K562 (cell line): ENCODE results near the gene ASB2. TPM values are rescaled to one million over a fixed set of nuclear protein-coding genes. Genes with fewer than 3 reads are reported as not detected.

Source experiments
- ATAC-seq: fragments of 200-7000 bp; cut with Tn5 transposase; 3 replicates; pipeline ENCODE4 v1.9.1; 2020; ENCODE audit warnings: moderate library complexity
- BruUV-seq: library from RNA; stranded (reverse); fragments of 400-500 nt; replicated peaks from 2 replicates; lab custom pipeline; 2021; lab: Mats Ljungman, UMichigan
- CTCF ChIA-PET: fragments of 300-600 bp; formaldehyde crosslinking; extraction: SDS; loops from one replicate; lab custom pipeline; 2021; ENCODE audit warnings: low intra/inter-chr PET ratio; lab: Yijun Ruan, JAX
- POLR2A ChIA-PET: fragments of 300-600, 350-650 bp; sonication (Branson Sonifier 250); formaldehyde crosslinking; extraction: SDS; loops from one replicate; lab custom pipeline; 2021; ENCODE audit warnings: antibody characterized with exemption, inconsistent platforms; lab: Yijun Ruan, JAX
- DNase-seq, 4 experiments: peaks; one replicate each; pipeline versions ENCODE4 v3.0.0 to v3.0.0-alpha.2; 2011 to 2018; ENCODE audit warnings: low spot score in 3 of 4, mixed read lengths in 3 of 4; ENCODE audit errors: extremely low read depth in 1 of 4
- FAIRE-seq: peaks from 2 replicates; lab custom pipeline; 2011; peaks lifted over from hg19 to GRCh38; lab: Jason Lieb, UNC
- H2AFZ ChIP-seq: 2 replicates; pipeline ENCODE4 v1.6.0; 2011; ENCODE audit warnings: low read depth, low read length, control low read depth, inconsistent platforms
- H3K27ac ChIP-seq: fragments of 200-600 bp; 3 replicates; pipeline ENCODE4 v1.8.0; 2011; ENCODE audit warnings: low read depth, mild to moderate bottlenecking, control low read depth, inconsistent platforms, low read length, moderate library complexity, mixed read lengths; ENCODE audit errors: extremely low read depth
- H3K27me3 ChIP-seq, 2 experiments: fragments of 300-600 bp in 1 of 2; 2 replicates in 1 of 2; 3 replicates in 1 of 2; pipeline versions ENCODE4 v1.6.0 to v1.8.0; 2011; ENCODE audit warnings: inconsistent platforms in 2 of 2, low read length in 2 of 2, mild to moderate bottlenecking in 1 of 2, mixed read lengths in 1 of 2, moderate library complexity in 1 of 2; ENCODE audit not compliant: control insufficient read depth in 2 of 2, insufficient read depth in 2 of 2
- H3K36me3 ChIP-seq: fragments of 300-600 bp; 3 replicates; pipeline ENCODE4 v1.8.0; 2011; ENCODE audit warnings: mild to moderate bottlenecking, low read length, inconsistent platforms; ENCODE audit not compliant: control insufficient read depth, insufficient read depth
- H3K4me1 ChIP-seq, 2 experiments: fragments of 200-600 bp in 1 of 2; replicated peaks in 1 of 2; 2 replicates in 1 of 2; 3 replicates in 1 of 2; pipeline versions ENCODE4 v1.5.1 to v1.8.0; 2011; ENCODE audit warnings: inconsistent platforms in 2 of 2, low read length in 2 of 2, mild to moderate bottlenecking in 1 of 2, mixed read lengths in 1 of 2, moderate library complexity in 1 of 2; ENCODE audit not compliant: control insufficient read depth in 2 of 2, insufficient read depth in 2 of 2
- H3K4me2 ChIP-seq: 2 replicates; pipeline ENCODE4 v1.6.1; 2011; ENCODE audit warnings: low read length, control low read depth, inconsistent platforms, mixed read lengths; ENCODE audit not compliant: insufficient read depth
- H3K4me3 ChIP-seq: fragments of 200-600 bp; sonication (generic), shearing (Covaris generic); 2 replicates; pipeline ENCODE4 v1.5.1; 2016; ENCODE audit warnings: control low read depth, inconsistent platforms
- H3K79me2 ChIP-seq: fragments of 200-600 bp; 3 replicates; pipeline ENCODE4 v1.8.0; 2011; ENCODE audit warnings: low read length, inconsistent platforms; ENCODE audit not compliant: control insufficient read depth, insufficient read depth
- H3K9ac ChIP-seq, 2 experiments: 2 replicates each; pipeline versions ENCODE4 v1.6.0 to v1.6.1; 2011; ENCODE audit warnings: low read depth in 2 of 2, low read length in 2 of 2, control low read depth in 1 of 2, inconsistent platforms in 1 of 2, mild to moderate bottlenecking in 1 of 2, mixed read lengths in 1 of 2; ENCODE audit not compliant: insufficient read depth in 1 of 2
- H3K9me1 ChIP-seq: one replicate; pipeline ENCODE4 v1.6.0; 2011; ENCODE audit warnings: inconsistent platforms, mild to moderate bottlenecking, low read length, moderate library complexity; ENCODE audit not compliant: control insufficient read depth, insufficient read depth
- H3K9me3 ChIP-seq: replicated peaks from 2 replicates; pipeline ENCODE4 v1.5.1; 2011; ENCODE audit warnings: low read depth, low read length, inconsistent platforms; ENCODE audit not compliant: control insufficient read depth, insufficient read depth
- H4K20me1 ChIP-seq: replicated peaks from 2 replicates; pipeline ENCODE4 v1.6.1; 2011; ENCODE audit warnings: low read length, inconsistent platforms, mixed read lengths; ENCODE audit not compliant: control insufficient read depth, insufficient read depth
- TOE1 ChIP-seq, 2 experiments: fragments of 450-650 bp in 1 of 2; sonication (generic) in 1 of 2; formaldehyde crosslinking in 1 of 2; IDR thresholded peaks; 2 replicates each; pipeline versions ENCODE4 v1.7.1 to v1.8.0; 2016 to 2022; ENCODE audit warnings: borderline replicate concordance in 2 of 2, mild to moderate bottlenecking in 2 of 2, antibody characterized with exemption in 1 of 2, inconsistent platforms in 1 of 2, low read depth in 1 of 2, missing genetic modification reagents in 1 of 2, moderate library complexity in 1 of 2
- WGBS: fragments of 100-300 bp; shearing (Covaris generic); methylation state at CpG from one replicate; pipeline ENCODE4 v1.1.6; 2016; ENCODE audit warnings: low coverage, mixed read lengths; ENCODE audit not compliant: insufficient coverage; ENCODE audit errors: missing lambda C conversion rate; 5-methylcytosine and 5-hydroxymethylcytosine counted together
- in situ Hi-C: fragments of 300-500 bp; cut with MboI; formaldehyde crosslinking; loops from 4 replicates; pipeline ENCODE4 v1.15.0; 2018; ENCODE audit warnings: inconsistent platforms, mixed read lengths
- intact Hi-C: fragments of 100-400 bp; cut with micrococcal nuclease; formaldehyde crosslinking; loops from 2 replicates; pipeline ENCODE4 v1.14.2; 2022
- polyA plus RNA-seq, 8 experiments: library from polyadenylated mRNA; depleted of rRNA in 4 of 8; stranded (reverse) in 5 of 8; unstranded in 3 of 8; fragments of >200 nt; fragmentation: Nextera tagmentation in 2 of 8; fragmentation: Illumina TruSeq in 1 of 8; extraction: Ambion mirVana in 2 of 8; extraction: Trizol in 1 of 8; gene quantifications; 2 replicates each; pipeline versions ENCODE4 v1.2.1 to v1.2.3, GENCODE V29; 2011 to 2014; ENCODE audit warnings: inconsistent platforms in 1 of 8, missing spikeins in 1 of 8
- total RNA-seq, 7 experiments: library from RNA; depleted of rRNA in 6 of 7; stranded (reverse); fragments of >200 nt in 6 of 7; fragmentation: Illumina TruSeq in 2 of 7; extraction: Trizol in 2 of 7; gene quantifications; 2 replicates each; pipeline versions ENCODE4 v1.2.1 to v1.2.3, GENCODE V29; 2011 to 2021; ENCODE audit warnings: low replicate concordance in 1 of 7
- TF ChIP-seq, protein P1 (sequence below), 2 experiments: fragments of 450-650 bp in 1 of 2; sonication (generic) in 1 of 2; formaldehyde crosslinking in 1 of 2; IDR thresholded peaks in 1 of 2; conservative IDR thresholded peaks in 1 of 2; 2 replicates each; pipeline versions ENCODE4 v1.6.1 to v1.8.1; 2016 to 2023; ENCODE audit warnings: mild to moderate bottlenecking in 2 of 2, moderate library complexity in 2 of 2, inconsistent platforms in 1 of 2, missing genetic modification reagents in 1 of 2
- TF ChIP-seq, protein P2 (sequence below), 2 experiments: fragments of 450-650 bp in 1 of 2; sonication (generic) in 1 of 2; formaldehyde crosslinking in 1 of 2; IDR thresholded peaks; 2 replicates each; pipeline versions ENCODE4 v1.7.1 to v1.9.0; 2016 to 2022; ENCODE audit warnings: inconsistent platforms in 1 of 2, mild to moderate bottlenecking in 1 of 2, missing genetic modification reagents in 1 of 2

The ASB2 gene
- total and polyA plus RNA-seq, 9 of the 15 experiments (the other 6 are each of a cell fraction or from before 2014, with no cell fraction given) = not detected

DNA sequence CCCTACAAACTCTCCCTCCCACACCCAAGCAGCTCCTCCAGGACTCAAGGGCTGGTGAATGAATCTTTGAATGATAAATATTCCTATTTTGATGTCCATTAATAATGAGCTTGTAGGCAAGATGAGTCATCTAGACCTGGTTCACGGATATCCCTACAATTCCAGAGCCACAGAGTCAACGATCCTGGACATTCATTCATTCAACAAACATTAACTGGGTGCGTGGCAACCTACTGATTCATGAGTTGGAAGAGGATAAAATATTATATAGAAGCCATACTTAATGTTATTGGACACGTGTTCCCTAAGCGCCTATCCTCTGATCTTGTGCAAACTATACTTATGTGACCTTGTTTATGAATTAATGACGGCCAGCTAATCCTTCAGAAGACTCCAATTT is 49.4 kb upstream of the ASB2 start:
- no peak overlapping the region for H3K9ac ChIP-seq
- ChIA-PET POLR2A (interaction anchor here (0.7 kb wide), 1 partner anchor 821 kb away, joined by 3 read pairs; no protein-coding TSS in a partner anchor), CTCF (no interaction called here)
- no peaks in the 10 kb centered on the region for H3K79me2 ChIP-seq
- H3K9me3 ChIP-seq = no peaks in the 10 kb centered on the region
- peaks cover 0 to 11% of the 10 kb centered on the region in 2 experiments; a peak in 2 of 5 replicates for H3K27me3 ChIP-seq
- peaks cover 0 to 7% of the 10 kb centered on the region in 2 experiments; a peak in 1 of 5 replicates for H3K4me1 ChIP-seq
- H3K27ac ChIP-seq = no peak overlapping the region
- H2AFZ ChIP-seq = peak overlapping the region; percentile 89
- in situ Hi-C loops (no loop called here), intact Hi-C loops (no loop called here)
- 49% methylated on average over 6 of the region's 6 CpGs for WGBS
- no peak for ATAC-seq
- H4K20me1 ChIP-seq = peaks cover 6% of the 10 kb centered on the region; the same call in 1 of the 2 replicates
- no peak for FAIRE-seq
- no peak overlapping the region for H3K4me3 ChIP-seq
- peak overlapping the region; percentile 52 for H3K4me2 ChIP-seq
- BruUV-seq = no TSS peak
- H3K9me1 ChIP-seq = no peaks in the 10 kb centered on the region
- DNase-seq = no peak
- TF ChIP-seq, protein P1, sequence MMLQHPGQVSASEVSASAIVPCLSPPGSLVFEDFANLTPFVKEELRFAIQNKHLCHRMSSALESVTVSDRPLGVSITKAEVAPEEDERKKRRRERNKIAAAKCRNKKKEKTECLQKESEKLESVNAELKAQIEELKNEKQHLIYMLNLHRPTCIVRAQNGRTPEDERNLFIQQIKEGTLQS (IDR thresholded peaks at IDR 0.05) = 0 out of 2 replicates have a peak, but pooled peaks have one; percentile 11
- TF ChIP-seq, protein P1 (CRISPR knock-in tag; conservative IDR thresholded peaks at IDR 0.05) = no peak
- TF ChIP-seq TOE1 (IDR thresholded peaks at IDR 0.05; ENCODE audit: borderline replicate concordance) = no peak
- no peak for TF ChIP-seq TOE1 (CRISPR knock-in tag; IDR thresholded peaks at IDR 0.05; ENCODE audit: borderline replicate concordance, low read depth)
- TF ChIP-seq, protein P2, sequence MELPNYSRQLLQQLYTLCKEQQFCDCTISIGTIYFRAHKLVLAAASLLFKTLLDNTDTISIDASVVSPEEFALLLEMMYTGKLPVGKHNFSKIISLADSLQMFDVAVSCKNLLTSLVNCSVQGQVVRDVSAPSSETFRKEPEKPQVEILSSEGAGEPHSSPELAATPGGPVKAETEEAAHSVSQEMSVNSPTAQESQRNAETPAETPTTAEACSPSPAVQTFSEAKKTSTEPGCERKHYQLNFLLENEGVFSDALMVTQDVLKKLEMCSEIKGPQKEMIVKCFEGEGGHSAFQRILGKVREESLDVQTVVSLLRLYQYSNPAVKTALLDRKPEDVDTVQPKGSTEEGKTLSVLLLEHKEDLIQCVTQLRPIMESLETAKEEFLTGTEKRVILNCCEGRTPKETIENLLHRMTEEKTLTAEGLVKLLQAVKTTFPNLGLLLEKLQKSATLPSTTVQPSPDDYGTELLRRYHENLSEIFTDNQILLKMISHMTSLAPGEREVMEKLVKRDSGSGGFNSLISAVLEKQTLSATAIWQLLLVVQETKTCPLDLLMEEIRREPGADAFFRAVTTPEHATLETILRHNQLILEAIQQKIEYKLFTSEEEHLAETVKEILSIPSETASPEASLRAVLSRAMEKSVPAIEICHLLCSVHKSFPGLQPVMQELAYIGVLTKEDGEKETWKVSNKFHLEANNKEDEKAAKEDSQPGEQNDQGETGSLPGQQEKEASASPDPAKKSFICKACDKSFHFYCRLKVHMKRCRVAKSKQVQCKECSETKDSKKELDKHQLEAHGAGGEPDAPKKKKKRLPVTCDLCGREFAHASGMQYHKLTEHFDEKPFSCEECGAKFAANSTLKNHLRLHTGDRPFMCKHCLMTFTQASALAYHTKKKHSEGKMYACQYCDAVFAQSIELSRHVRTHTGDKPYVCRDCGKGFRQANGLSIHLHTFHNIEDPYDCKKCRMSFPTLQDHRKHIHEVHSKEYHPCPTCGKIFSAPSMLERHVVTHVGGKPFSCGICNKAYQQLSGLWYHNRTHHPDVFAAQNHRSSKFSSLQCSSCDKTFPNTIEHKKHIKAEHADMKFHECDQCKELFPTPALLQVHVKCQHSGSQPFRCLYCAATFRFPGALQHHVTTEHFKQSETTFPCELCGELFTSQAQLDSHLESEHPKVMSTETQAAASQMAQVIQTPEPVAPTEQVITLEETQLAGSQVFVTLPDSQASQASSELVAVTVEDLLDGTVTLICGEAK (IDR thresholded peaks at IDR 0.05) = no peak
- TF ChIP-seq, protein P2 (CRISPR knock-in tag; IDR thresholded peaks at IDR 0.05) = no peak
- H3K36me3 ChIP-seq = no peaks in the 10 kb centered on the region
